Skeletal muscle tissue (tissue), 4 donors: ENCODE measurements around the gene ARPIN. TPM values are rescaled to one million over a fixed set of nuclear protein-coding genes. Genes with fewer than 3 reads are reported as not detected.

Experiments used
- H3K27ac ChIP-seq: one replicate; pipeline ENCODE4 v1.7.0; 2013; ENCODE audit warnings: mild to moderate bottlenecking, low read depth, low read length, inconsistent platforms
- H3K27me3 ChIP-seq, 3 donors: one replicate each; pipeline ENCODE4 v1.7.0; 2013; ENCODE audit warnings: low read length in 3 of 3; ENCODE audit not compliant: control insufficient read depth in 3 of 3, insufficient read depth in 3 of 3
- H3K36me3 ChIP-seq, 3 donors: one replicate each; pipeline ENCODE4 v1.7.0; 2013; ENCODE audit warnings: low read length in 3 of 3; ENCODE audit not compliant: control insufficient read depth in 3 of 3, insufficient read depth in 3 of 3
- H3K4me1 ChIP-seq, 3 donors: one replicate each; pipeline ENCODE4 v1.7.0; 2013; ENCODE audit warnings: low read length in 3 of 3, mild to moderate bottlenecking in 3 of 3; ENCODE audit not compliant: control insufficient read depth in 3 of 3, insufficient read depth in 3 of 3
- H3K4me3 ChIP-seq, 3 donors: one replicate each; pipeline ENCODE4 v1.7.0; 2013; ENCODE audit warnings: low read length in 3 of 3
- H3K9ac ChIP-seq, 3 donors: one replicate each; pipeline ENCODE4 v1.7.0; 2013; ENCODE audit warnings: low read length in 3 of 3, mild to moderate bottlenecking in 3 of 3, moderate library complexity in 2 of 3, low read depth in 1 of 3
- H3K9me3 ChIP-seq, 3 donors: one replicate each; pipeline ENCODE4 v1.7.0; 2013; ENCODE audit warnings: low read length in 3 of 3; ENCODE audit not compliant: control insufficient read depth in 3 of 3
- total RNA-seq: library from RNA; depleted of rRNA; stranded (reverse); fragments of >200 nt; gene quantifications from one replicate; pipeline ENCODE4 v1.2.3, GENCODE V29; 2014
- donor health status: Osteomylitis.

The ARPIN gene
- total RNA-seq, 1 donor from 2014 or later = 13.0 TPM

GRCh38 chr15:89937365-89938350, 24.9 kb upstream of the ARPIN start:
- H3K4me1 ChIP-seq = no peaks in the 10 kb centered on the region
- no peak overlapping the region for H3K9ac ChIP-seq
- H3K36me3 ChIP-seq = no peaks in the 10 kb centered on the region
- no peak overlapping the region for H3K4me3 ChIP-seq
- H3K27me3 ChIP-seq = no peaks in the 10 kb centered on the region
- H3K9me3 ChIP-seq = no peaks in the 10 kb centered on the region
- no peak overlapping the region for H3K27ac ChIP-seq

GRCh38 chr15:89936786-89937265, 24.1 kb upstream of the ARPIN start:
- H3K4me1 ChIP-seq = no peaks in the 10 kb centered on the region
- H3K27ac ChIP-seq = no peak overlapping the region
- H3K4me3 ChIP-seq = no peak overlapping the region
- no peaks in the 10 kb centered on the region for H3K27me3 ChIP-seq
- no peaks in the 10 kb centered on the region for H3K36me3 ChIP-seq
- no peaks in the 10 kb centered on the region for H3K9me3 ChIP-seq
- no peak overlapping the region for H3K9ac ChIP-seq

- H3K27ac ChIP-seq = no peak overlapping the region
Observed at GRCh38 chr15:89936051-89936785, 23.5 kb upstream of the ARPIN start.

GRCh38 chr15:89932880-89933279, 20.1 kb upstream of the ARPIN start:
- Histone ChIP-seq H3K4me3 (no peak overlapping the region), H3K27me3 (no peaks in the 10 kb centered on the region), H3K9me3 (no peaks in the 10 kb centered on the region), H3K36me3 (no peaks in the 10 kb centered on the region), H3K9ac (no peak overlapping the region), H3K4me1 (no peaks in the 10 kb centered on the region), H3K27ac (no peak overlapping the region)

More at GRCh38 chr15:89936051-89936785, 23.5 kb upstream of the ARPIN start:
- Histone ChIP-seq H3K27me3 (no peaks in the 10 kb centered on the region), H3K36me3 (no peaks in the 10 kb centered on the region), H3K9ac (no peak overlapping the region), H3K4me3 (no peak overlapping the region), H3K4me1 (no peaks in the 10 kb centered on the region), H3K9me3 (no peaks in the 10 kb centered on the region)

- Histone ChIP-seq H3K9me3 (no peaks in the 10 kb centered on the region), H3K27me3 (no peaks in the 10 kb centered on the region), H3K4me1 (no peaks in the 10 kb centered on the region), H3K27ac (no peak overlapping the region), H3K4me3 (no peak overlapping the region), H3K36me3 (no peaks in the 10 kb centered on the region), H3K9ac (no peak overlapping the region)
Observed at GRCh38 chr15:89928421-89928820, 15.7 kb upstream of the ARPIN start.

GRCh38 chr15:89926158-89926557, 13.4 kb upstream of the ARPIN start:
- Histone ChIP-seq H3K36me3 (no peaks in the 10 kb centered on the region), H3K4me1 (no peaks in the 10 kb centered on the region), H3K9me3 (no peaks in the 10 kb centered on the region), H3K9ac (no peak overlapping the region), H3K27ac (no peak overlapping the region), H3K4me3 (no peak overlapping the region), H3K27me3 (no peaks in the 10 kb centered on the region)

GRCh38 chr15:89917442-89918101, 4.8 kb upstream of the ARPIN start:
- H3K36me3 ChIP-seq = no peaks in the 10 kb centered on the region
- peaks cover 5 to 7% (median 6%) of the 10 kb centered on the region in 3 donors for H3K4me1 ChIP-seq
- H3K27ac ChIP-seq = no peak overlapping the region
- no peak overlapping the region for H3K4me3 ChIP-seq
- H3K27me3 ChIP-seq = no peaks in the 10 kb centered on the region
- no peak overlapping the region for H3K9ac ChIP-seq
- no peaks in the 10 kb centered on the region for H3K9me3 ChIP-seq

- Histone ChIP-seq H3K4me3 (no peak overlapping the region), H3K9me3 (no peaks in the 10 kb centered on the region), H3K36me3 (no peaks in the 10 kb centered on the region), H3K9ac (no peak overlapping the region), H3K27me3 (no peaks in the 10 kb centered on the region), H3K4me1 (peaks cover 5 to 14% (median 11%) of the 10 kb centered on the region in 3 donors), H3K27ac (no peak overlapping the region)
Observed at GRCh38 chr15:89916660-89917059, 3.9 kb upstream of the ARPIN start.

- peaks cover 8 to 19% (median 18%) of the 10 kb centered on the region in 3 donors for H3K36me3 ChIP-seq
- H3K4me3 ChIP-seq = peak overlapping the region; percentile 67 to 81 (median 81)
- peaks cover 5 to 18% (median 11%) of the 10 kb centered on the region in 3 donors for H3K4me1 ChIP-seq
- no peak overlapping the region for H3K27ac ChIP-seq
- peak overlapping the region; percentile 75 to 83 (median 77) for H3K9ac ChIP-seq
- H3K27me3 ChIP-seq = no peaks in the 10 kb centered on the region
- H3K9me3 ChIP-seq = no peaks in the 10 kb centered on the region
Observed at GRCh38 chr15:89912145-89912673, 543 bp downstream of the ARPIN start.
